ENCODE results near the gene TTLL8.

Gene TTLL8

GRCh38 chr22:50061824-50062355 lies 3.8 kb upstream of the TTLL8 start:
- no peak for DNase-seq (ENCODE audit: low spot score)

DNA sequence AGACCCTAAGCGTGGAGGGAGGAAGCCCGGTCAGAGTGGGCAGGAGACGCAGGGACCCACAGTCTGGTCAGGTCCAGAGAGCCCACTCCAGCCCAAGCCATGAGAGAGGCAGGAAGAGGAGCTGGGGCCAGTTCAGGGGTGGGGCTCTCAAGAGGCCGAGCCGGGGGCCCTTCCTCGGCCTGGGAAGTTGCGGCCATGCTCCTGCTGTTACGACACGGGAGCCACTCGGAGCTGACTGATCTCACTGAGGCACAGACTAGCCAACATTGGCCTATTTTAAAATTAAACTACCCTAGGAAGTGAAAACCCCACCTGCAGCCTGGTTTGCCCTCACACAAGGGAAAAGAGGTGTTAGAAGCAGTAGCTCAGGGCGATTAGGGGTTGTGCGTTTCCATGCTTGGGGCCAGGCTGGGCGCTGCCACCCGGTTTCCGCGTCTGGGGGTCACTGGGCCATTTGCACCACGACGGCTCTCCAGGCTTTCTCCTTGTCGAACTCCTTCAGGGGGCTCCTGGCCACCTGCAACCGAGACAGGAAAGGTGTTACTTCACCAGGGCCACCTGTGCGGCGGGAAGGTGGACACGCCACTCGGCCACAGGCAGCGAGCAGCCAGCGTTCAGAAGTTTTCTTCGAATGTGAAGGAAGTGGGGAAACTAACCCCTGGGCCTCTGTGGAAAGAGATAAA lies 3.2 kb upstream of the TTLL8 start:
- DNase-seq (ENCODE audit: low spot score), result no peak

GRCh38 chr22:50060441-50061140 lies 2.5 kb upstream of the TTLL8 start:
- no peak for DNase-seq (ENCODE audit: low spot score)

DNA sequence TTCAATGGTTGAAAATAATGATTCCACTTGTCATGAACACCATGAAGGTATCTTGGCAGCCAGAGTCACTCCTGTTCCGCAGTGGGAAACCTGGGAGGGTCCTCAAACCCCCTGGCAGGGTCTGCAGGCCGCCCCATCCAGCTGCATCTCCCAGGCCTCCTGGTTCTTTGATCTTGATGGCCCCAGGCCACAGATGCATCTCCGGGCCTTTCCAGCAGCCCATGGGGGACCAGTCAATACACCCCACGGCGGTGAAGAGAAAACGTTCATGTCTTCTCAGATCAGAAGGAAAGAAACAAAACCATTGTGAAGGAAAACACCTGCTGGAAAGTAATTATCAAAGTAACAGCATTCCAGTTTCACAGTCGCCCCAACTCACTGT lies 1.8 kb upstream of the TTLL8 start:
- no peak for DNase-seq (ENCODE audit: low spot score)

GRCh38 chr22:50058906-50059880 lies 1.1 kb upstream of the TTLL8 start:
- no peak for DNase-seq (ENCODE audit: low spot score)

- DNase-seq (ENCODE audit: low spot score), result no peak
Observed at GRCh38 chr22:50057278-50058060, 629 bp downstream of the TTLL8 start.

GRCh38 chr22:50056214-50056972 lies 1.7 kb downstream of the TTLL8 start:
- no peak for DNase-seq (ENCODE audit: low spot score)

GRCh38 chr22:50053861-50054260 lies 4.2 kb downstream of the TTLL8 start:
- DNase-seq (ENCODE audit: low spot score), result no peak

DNA sequence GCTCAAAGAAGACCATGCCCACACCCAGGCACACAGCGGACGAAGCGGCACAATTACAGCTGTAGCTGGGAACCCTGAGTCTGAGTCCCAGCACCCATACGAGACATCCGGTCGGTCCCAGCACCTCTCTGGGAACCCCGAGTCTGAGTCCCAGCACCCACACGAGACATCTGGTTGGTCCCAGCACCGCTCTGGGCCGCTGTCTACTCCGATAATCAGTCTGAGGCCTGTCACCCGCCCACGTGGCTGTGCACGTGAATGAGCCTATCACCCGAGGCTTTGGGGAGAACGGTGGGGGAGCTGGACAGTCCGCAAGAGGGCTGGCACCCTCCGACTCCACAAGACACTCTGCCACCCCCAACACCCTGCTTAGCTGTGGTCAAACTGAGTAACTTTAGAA lies 6.2 kb downstream of the TTLL8 start:
- no peak for DNase-seq (ENCODE audit: low spot score)

GRCh38 chr22:50049299-50050195 lies 8.6 kb downstream of the TTLL8 start:
- DNase-seq (ENCODE audit: low spot score), result no peak

- DNase-seq (ENCODE audit: low spot score), result no peak
Observed at GRCh38 chr22:50048836-50049235, 9.3 kb downstream of the TTLL8 start.

DNA sequence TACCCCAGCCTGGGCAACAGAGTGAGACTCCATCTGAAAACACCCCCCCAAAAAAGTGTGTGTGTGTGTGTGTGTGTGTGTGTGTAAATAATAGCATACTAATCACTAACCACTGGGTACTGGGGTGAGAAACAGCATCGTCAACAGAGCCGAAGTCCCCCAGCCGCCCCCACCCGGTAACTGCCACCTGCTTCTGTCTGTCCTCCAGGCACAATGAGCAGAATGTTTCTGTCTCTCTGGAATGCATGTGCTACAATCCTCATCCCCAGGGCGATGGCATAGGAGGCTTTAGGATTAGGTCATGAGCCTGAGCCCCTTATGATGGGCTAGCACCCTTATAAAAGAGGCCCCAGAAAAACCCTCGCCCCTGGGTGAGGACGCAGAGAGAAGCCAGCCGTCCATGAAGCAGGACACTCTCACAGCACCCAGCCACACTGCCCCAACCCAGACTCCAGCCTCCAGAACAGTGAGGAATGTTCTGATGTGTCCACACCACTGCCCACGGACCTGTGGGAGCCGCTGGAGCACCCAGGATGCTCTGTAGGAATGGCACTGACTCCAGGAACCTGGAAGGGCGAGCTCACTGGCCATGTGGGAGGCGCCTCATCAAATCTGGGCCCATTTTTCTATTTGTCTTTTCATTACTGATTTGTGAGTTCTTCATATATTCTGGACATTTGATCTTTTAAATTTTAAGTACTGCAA lies 9.9 kb downstream of the TTLL8 start:
- DNase-seq (ENCODE audit: low spot score), result no peak

DNA sequence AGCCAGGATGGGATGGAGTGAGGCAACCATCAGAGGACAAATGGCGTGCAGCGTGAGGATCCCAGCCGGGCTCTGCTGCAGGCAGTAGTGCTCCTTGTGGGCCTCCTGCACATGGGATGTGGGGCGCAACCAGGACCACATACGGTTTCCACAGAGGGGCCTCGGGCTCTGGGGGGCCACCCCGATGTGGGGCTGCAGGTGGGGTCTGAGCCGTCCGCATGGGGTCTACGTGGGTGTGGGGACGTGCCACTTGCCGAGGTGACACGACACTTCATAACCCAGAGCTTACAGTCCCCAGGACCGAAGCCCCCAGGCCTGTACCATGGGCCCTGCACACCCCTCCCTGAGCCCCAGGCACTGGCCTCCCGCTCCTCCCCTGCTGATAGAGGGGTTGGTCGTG lies 10.8 kb downstream of the TTLL8 start:
- no peak for DNase-seq (ENCODE audit: low spot score)

DNA sequence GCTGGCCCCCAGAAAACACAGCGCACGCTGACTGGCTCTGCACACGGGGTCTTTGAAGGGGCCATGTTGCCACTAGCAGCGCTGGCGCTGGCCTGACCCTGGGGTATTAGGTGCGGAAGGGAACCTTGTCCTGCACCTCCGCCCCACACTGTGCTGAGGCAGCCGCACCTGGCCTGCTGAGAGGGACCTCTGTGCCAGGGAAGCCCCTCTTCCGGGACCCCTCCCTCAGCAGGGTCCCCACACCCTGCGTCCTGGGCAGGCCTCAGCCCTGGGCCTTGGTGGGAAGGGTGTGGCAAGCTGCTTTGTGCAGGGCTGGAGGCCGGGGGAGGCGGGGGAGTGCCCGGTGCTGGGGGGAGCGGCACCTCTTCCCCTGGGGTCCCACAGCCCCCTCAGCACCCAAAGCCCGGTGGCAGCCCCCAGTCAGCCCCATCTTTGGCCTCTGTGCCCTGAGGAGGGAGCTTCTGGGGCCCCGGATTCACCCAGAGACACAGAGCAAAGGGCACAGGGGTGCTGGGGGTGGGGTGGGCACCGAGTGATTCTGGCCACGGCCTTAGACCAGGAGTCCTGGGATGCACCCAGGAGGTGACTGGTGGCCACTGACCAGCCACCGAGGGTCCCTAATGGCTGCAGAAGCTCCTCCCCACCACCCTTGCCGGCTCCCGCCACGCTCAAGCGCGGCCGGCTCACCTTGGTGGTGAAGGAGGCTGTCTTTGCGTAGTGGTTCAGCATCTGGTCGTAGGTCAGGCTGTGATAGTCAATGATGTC lies 11.4 kb downstream of the TTLL8 start:
- no peak for DNase-seq (ENCODE audit: low spot score)

DNA sequence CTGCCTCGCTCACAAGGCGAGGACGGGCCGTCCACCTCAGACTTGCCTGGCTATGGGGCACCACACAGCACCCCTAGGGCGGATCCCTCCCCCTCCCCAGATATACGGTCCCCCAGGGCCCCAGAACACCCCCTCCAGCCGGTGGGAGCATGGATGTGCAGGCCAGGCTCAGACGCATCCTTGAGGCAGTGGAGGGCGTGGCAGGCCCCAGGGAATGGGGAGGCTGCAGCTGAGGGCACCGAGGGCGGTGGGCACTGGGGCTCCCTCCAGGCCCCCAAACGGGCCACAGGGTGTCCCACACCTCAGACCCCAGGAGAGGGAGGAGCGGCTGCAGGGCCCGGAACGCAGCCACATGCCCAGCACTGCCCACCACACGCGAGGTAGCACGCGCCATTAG lies 12.1 kb downstream of the TTLL8 start:
- no peak for DNase-seq (ENCODE audit: low spot score)

DNA sequence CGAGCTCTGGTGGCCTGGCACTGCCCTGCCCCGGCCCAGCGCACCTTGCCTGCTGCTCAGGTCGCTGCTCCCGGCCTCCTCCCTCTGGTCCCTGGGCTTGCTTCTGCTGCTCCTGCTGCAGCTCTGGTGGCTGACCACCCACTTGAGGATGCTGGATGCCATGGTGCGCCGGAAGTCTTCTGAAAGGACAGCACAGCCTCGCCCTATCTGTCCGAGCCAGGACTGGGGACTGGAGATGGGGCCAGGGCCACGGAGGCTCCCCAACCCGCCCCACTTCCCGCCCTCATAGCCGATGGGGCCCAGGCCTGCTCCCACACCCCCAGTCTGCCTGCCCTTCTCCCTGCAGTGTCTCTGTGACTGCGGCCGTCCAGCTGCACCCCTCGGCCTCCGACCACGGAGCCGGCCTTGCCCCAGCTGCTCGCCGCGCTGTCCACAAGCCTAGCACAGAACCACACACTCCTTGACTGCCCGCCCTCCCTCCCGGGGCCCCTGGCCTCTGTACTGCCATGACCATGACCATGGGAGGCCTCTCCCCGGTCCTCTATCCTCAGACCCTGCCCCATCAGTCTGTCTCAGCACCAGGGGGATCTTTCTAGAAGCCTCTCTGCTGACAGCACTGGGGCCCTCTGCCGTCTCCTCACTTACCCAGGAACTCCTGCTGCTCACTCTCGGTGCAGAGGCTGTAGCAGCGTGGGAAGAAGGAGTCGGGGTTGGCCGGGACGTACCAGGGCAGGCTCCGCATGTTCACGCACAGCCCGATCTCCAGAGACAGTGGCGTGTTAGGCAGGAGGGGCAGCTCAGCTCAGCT lies 12.7 kb downstream of the TTLL8 start:
- peak; percentile 32 for DNase-seq (ENCODE audit: low spot score)

DNA sequence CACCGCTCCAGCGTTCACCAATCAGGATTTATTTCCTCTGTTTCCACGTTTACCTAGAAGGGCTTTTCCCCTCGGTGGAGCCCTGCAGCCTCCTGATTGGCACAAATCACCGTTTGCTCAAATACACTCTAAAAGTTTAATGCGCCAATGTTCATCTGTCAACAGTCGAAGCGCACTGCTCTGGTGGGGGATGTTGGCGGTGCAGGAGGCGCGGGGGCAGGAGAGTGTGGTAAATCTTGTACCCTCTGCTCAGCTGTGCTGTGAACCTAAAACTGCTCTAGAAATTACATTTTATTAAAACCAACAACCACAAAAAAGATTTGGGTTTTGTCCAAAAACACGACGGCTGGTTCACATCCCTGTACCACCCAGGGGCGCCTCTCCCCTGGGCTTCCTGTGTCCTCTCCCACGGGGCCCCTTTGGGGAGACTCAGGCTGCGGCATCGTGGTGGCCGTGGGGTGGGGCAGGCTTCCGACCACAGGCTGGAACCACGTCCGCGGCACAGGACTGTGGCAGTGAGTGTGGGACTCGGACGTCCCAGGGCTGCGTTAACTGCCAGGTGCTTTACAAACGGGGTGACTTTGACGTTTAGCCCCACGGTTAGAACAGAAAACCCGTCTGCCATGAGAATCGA lies 13.5 kb downstream of the TTLL8 start:
- DNase-seq (ENCODE audit: low spot score), result no peak
